Measurements from ENCODE around the gene TSR2. TPM values are rescaled to one million over a fixed set of nuclear protein-coding genes. Genes with fewer than 3 reads are reported as not detected.
A peak's percentile ranks its signal among the peaks of the same experiment; 100 is the strongest.

The TSR2 gene
- 14.0 and 15.6 TPM in 2 replicates for polyA plus RNA-seq (2011; rRNA removed)
- polyA minus RNA-seq (2011; rRNA and poly(A)+ RNA removed): 2.8 and 3.1 TPM in 2 replicates

DNA sequence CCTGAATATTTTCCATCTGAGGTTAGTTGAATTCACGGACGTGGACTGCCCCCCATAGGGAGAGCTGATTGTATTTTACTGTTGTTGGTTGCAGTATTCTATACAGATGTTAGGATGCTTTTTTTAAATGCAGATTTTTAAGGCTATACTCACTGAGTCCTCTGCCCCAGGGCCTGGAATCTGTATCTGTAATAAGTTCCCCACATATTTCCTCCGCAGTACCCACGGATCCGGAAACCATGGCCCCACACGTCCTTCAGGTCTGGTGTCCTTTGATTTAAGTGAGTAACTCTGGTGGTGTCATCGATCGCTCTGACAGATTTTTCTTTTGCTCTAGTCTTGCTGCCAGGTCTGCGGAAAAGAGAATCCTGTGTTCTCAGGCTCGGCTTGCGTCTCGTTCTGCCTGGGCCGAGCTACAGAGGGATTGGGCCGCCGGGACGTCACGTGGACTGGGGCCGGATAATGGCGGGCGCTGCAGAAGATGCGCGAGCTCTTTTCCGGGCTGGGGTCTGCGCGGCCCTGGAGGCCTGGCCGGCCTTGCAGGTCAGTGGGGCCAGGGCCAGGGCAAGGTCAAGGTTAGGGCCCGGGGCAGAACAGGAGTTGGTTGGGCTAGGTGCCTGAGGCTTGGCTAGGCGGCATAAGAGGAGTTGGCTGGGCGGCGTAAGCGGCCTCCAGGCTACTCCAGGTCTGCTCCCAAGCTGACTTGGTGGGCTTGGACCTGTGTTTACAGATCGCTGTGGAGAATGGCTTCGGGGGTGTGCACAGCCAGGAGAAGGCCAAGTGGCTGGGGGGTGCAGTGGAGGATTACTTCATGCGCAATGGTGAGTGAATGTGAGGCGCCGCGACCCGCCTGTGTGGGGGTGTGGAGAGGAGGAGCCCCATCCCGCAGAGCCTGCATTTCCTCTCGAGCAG, at the start of gene TSR2:
Gene TSR2 (plus strand): TSS at position 445 of the 912 bp plus-strand sequence. CDS start 18 bp downstream, at position 463.
- CTCF ChIA-PET: interaction anchor here (0.6 kb wide), 1 partner anchor 21 kb away, joined by 3 read pairs; no protein-coding TSS in a partner anchor
- TF ChIP-seq, protein P1, sequence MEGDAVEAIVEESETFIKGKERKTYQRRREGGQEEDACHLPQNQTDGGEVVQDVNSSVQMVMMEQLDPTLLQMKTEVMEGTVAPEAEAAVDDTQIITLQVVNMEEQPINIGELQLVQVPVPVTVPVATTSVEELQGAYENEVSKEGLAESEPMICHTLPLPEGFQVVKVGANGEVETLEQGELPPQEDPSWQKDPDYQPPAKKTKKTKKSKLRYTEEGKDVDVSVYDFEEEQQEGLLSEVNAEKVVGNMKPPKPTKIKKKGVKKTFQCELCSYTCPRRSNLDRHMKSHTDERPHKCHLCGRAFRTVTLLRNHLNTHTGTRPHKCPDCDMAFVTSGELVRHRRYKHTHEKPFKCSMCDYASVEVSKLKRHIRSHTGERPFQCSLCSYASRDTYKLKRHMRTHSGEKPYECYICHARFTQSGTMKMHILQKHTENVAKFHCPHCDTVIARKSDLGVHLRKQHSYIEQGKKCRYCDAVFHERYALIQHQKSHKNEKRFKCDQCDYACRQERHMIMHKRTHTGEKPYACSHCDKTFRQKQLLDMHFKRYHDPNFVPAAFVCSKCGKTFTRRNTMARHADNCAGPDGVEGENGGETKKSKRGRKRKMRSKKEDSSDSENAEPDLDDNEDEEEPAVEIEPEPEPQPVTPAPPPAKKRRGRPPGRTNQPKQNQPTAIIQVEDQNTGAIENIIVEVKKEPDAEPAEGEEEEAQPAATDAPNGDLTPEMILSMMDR (IDR thresholded peaks at IDR 0.05; ENCODE audit: insufficient read depth, low read depth, low read length): no peak
- Histone ChIP-seq H3K4me3 (ENCODE audit: low read depth, low read length) (peak within 1 kb of the TSS; percentile 85), H3K27me3 (ENCODE audit: control insufficient read depth, insufficient read depth, low read length) (no peaks in the 10 kb centered on the region), H3K36me3 (ENCODE audit: control insufficient read depth, insufficient read depth, low read length) (peaks cover 2% of the 10 kb centered on the region; the same call in 1 of the 2 replicates)
- peak; percentile 44 for DNase-seq (ENCODE audit: low read depth)
- POLR2A ChIA-PET: no interaction called here

DNA sequence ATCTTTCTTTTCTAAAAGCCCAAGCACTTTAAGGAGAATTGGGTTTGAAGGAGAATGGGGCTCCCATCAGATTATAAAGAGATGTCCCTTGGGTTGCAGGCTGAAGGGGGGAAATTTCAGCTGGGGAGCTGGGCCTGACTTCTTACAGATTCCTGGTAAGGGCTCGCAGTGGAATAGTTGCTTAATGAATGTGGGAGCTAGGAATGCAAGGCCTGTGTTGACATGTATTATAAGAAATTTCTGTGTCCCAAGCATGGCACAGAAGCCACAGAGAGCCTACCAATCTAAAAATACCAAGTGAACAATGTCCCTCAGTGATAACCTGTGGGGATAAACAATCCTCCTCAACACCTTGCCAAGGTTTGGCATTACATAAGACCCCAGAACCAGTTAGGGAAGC, 43.1 kb upstream of the TSR2 start:
- TF ChIP-seq, protein P1 (IDR thresholded peaks at IDR 0.05; ENCODE audit: insufficient read depth, low read depth, low read length): no peak
- ChIA-PET CTCF (no interaction called here), POLR2A (no interaction called here)
- no peaks in the 10 kb centered on the region for H3K36me3 ChIP-seq (ENCODE audit: control insufficient read depth, insufficient read depth, low read length)
- DNase-seq (ENCODE audit: low read depth): no peak
- H3K4me3 ChIP-seq (ENCODE audit: low read depth, low read length): no peak overlapping the region
- H3K27me3 ChIP-seq (ENCODE audit: control insufficient read depth, insufficient read depth, low read length): no peaks in the 10 kb centered on the region

- ChIA-PET CTCF (no interaction called here), POLR2A (no interaction called here)
- DNase-seq (ENCODE audit: low read depth): no peak
- TF ChIP-seq, protein P1 (IDR thresholded peaks at IDR 0.05; ENCODE audit: insufficient read depth, low read depth, low read length): no peak
- Histone ChIP-seq H3K4me3 (ENCODE audit: low read depth, low read length) (no peak overlapping the region), H3K27me3 (ENCODE audit: control insufficient read depth, insufficient read depth, low read length) (no peaks in the 10 kb centered on the region), H3K36me3 (ENCODE audit: control insufficient read depth, insufficient read depth, low read length) (no peaks in the 10 kb centered on the region)
Measured at GRCh38 chrX:54407266-54407665, 32.9 kb upstream of the TSR2 start.

DNA sequence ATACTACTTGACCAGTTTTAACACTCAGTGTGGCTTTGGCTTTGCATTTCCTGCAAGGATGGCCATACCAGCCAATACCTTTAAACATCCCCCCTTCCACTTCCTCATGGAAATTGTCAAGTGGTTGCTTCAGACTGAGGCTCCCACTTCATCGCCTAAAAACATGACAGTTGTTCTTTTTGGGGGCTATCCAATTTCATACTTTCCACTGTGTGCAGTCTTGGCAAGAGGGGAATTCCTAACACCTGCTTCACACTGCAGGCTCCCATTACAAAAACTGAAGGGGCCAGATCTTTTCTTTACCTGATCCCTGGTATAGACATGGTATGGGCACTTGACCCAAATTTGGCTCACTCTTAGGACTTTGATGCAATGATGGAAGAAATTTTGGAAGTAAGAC, 28.5 kb upstream of the TSR2 start:
- CTCF ChIA-PET: no interaction called here
- POLR2A ChIA-PET: no interaction called here

DNA sequence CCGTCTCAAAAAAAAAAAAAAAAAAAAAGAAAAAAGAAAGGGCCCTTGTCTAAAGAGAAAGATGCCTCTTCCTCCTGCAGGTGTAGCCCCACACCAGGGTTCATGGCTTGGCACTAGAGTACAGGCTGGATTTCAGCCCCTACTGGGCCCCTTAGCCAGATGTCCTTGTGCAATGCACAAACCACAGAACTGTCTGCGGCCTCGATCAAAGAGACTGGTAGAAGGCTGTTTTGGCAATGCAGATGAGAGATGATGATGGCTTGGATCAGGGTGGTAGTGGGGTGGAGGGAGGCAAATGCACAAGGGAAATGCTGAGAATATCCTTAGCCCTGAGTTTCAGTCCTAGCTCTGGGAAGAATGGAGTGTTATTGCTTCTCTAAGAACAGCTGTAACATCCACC, 26.5 kb upstream of the TSR2 start:
- ChIA-PET POLR2A (no interaction called here), CTCF (interaction anchor here (0.6 kb wide), 1 partner anchor 684 kb away, joined by 3 read pairs; no protein-coding TSS in a partner anchor)
- TF ChIP-seq, protein P1 (IDR thresholded peaks at IDR 0.05; ENCODE audit: insufficient read depth, low read depth, low read length): no peak
- H3K27me3 ChIP-seq (ENCODE audit: control insufficient read depth, insufficient read depth, low read length): no peaks in the 10 kb centered on the region; the same call in 1 of the 2 replicates
- no peaks in the 10 kb centered on the region for H3K36me3 ChIP-seq (ENCODE audit: control insufficient read depth, insufficient read depth, low read length)
- DNase-seq (ENCODE audit: low read depth): no peak
- no peak overlapping the region for H3K4me3 ChIP-seq (ENCODE audit: low read depth, low read length)

More for the DNA sequence above, 28.5 kb upstream of the TSR2 start:
- H3K4me3 ChIP-seq (ENCODE audit: low read depth, low read length): no peak overlapping the region
- TF ChIP-seq, protein P1 (IDR thresholded peaks at IDR 0.05; ENCODE audit: insufficient read depth, low read depth, low read length): no peak
- DNase-seq (ENCODE audit: low read depth): no peak
- no peaks in the 10 kb centered on the region for H3K36me3 ChIP-seq (ENCODE audit: control insufficient read depth, insufficient read depth, low read length)
- no peaks in the 10 kb centered on the region for H3K27me3 ChIP-seq (ENCODE audit: control insufficient read depth, insufficient read depth, low read length)

Measured in BJ (cell line).